B cell (primary cell): ENCODE results near the gene ATP9A. TPM values are rescaled to one million over a fixed set of nuclear protein-coding genes. Genes with fewer than 3 reads are reported as not detected.

ENCODE experiments used
- ATAC-seq: fragments of 200-7000 bp; cut with Tn5 transposase; one replicate; pipeline ENCODE4 v1.10.0; 2021; ENCODE audit warnings: low read depth, mild to moderate bottlenecking, moderate number of reproducible peaks, moderate library complexity
- CTCF ChIA-PET: fragments of 350-600 bp; sonication (Branson Sonifier 250); formaldehyde crosslinking; loops from one replicate; lab custom pipeline; 2021; ENCODE audit warnings: antibody characterized with exemption, inconsistent platforms; lab: Charles Lee
- POLR2A ChIA-PET: fragments of 350-600 bp; sonication (Branson Sonifier 250); formaldehyde crosslinking; loops from one replicate; lab custom pipeline; 2021; ENCODE audit warnings: antibody characterized with exemption; lab: Charles Lee
- DNase-seq: peaks from one replicate; pipeline ENCODE4 v3.0.0; 2013
- H2AFZ ChIP-seq: 2 replicates; pipeline ENCODE4 v1.6.1; 2012; ENCODE audit warnings: mild to moderate bottlenecking, low read depth, low read length; ENCODE audit not compliant: insufficient read depth, poor library complexity, severe bottlenecking
- H3K27ac ChIP-seq, 2 donors: 1 replicate in 1 of 2; 2 replicates in 1 of 2; pipeline ENCODE4 v1.5.1; 2012 to 2013; ENCODE audit warnings: low read length in 2 of 2, mild to moderate bottlenecking in 2 of 2, moderate library complexity in 1 of 2
- H3K27me3 ChIP-seq, 4 experiments: fragments of 200-600 bp in 1 of 4; sonication (generic) in 1 of 4; replicated peaks in 1 of 4; 1 replicate in 2 of 4; 2 replicates in 2 of 4; pipeline versions ENCODE4 v1.6.1 to v1.7.0; 2013 to 2016; ENCODE audit warnings: low read length in 3 of 4, mild to moderate bottlenecking in 2 of 4, mixed read lengths in 1 of 4, moderate library complexity in 1 of 4; ENCODE audit not compliant: insufficient read depth in 4 of 4, control insufficient read depth in 3 of 4; ENCODE audit errors: control extremely low read depth in 1 of 4
- H3K36me3 ChIP-seq, 2 experiments: replicated peaks in 1 of 2; 1 replicate in 1 of 2; 2 replicates in 1 of 2; pipeline versions ENCODE4 v1.6.1 to v1.7.1; 2013; ENCODE audit warnings: low read length in 1 of 2; ENCODE audit not compliant: insufficient read depth in 2 of 2, control insufficient read depth in 1 of 2; ENCODE audit errors: control extremely low read depth in 1 of 2, extremely low read depth in 1 of 2
- H3K4me1 ChIP-seq, 2 donors: fragments of 200-600 bp in 1 of 2; sonication (generic) in 1 of 2; 1 replicate in 1 of 2; 2 replicates in 1 of 2; pipeline versions ENCODE4 v1.5.1 to v1.6.1; 2013 to 2017; ENCODE audit warnings: low read length in 2 of 2; ENCODE audit not compliant: control insufficient read depth in 2 of 2, insufficient read depth in 2 of 2
- H3K4me2 ChIP-seq: replicated peaks from 2 replicates; pipeline ENCODE3; 2012; ENCODE audit warnings: mild to moderate bottlenecking, low read depth, low read length; ENCODE audit not compliant: poor library complexity, severe bottlenecking
- H3K4me3 ChIP-seq, 5 experiments: fragments of 200-600 bp in 1 of 5; sonication (generic) in 1 of 5; 1 replicate in 3 of 5; 2 replicates in 2 of 5; pipeline versions ENCODE4 v1.5.1 to v1.7.0; 2011 to 2016; ENCODE audit warnings: low read length in 4 of 5, mild to moderate bottlenecking in 4 of 5, low read depth in 2 of 5, control low read depth in 1 of 5, moderate library complexity in 1 of 5; ENCODE audit not compliant: insufficient read depth in 1 of 5; ENCODE audit errors: control extremely low read depth in 1 of 5, extremely low read depth in 1 of 5
- H3K79me2 ChIP-seq: fragments of 200-600 bp; sonication (generic); one replicate; pipeline ENCODE4 v1.6.0; 2016; ENCODE audit warnings: low read length; ENCODE audit not compliant: control insufficient read depth, insufficient read depth
- H3K9ac ChIP-seq: fragments of 200-600 bp; sonication (generic); 2 replicates; pipeline ENCODE4 v1.6.1; 2017; ENCODE audit warnings: mild to moderate bottlenecking, low read length, moderate library complexity
- H3K9me3 ChIP-seq, 3 donors: one replicate each; pipeline versions ENCODE4 v1.6.1 to v1.7.1; 2013; ENCODE audit warnings: low read length in 2 of 3; ENCODE audit not compliant: control insufficient read depth in 2 of 3, insufficient read depth in 1 of 3; ENCODE audit errors: control extremely low read depth in 1 of 3
- H4K20me1 ChIP-seq: 2 replicates; pipeline ENCODE4 v1.6.0; 2012; ENCODE audit warnings: mild to moderate bottlenecking, low read length; ENCODE audit not compliant: insufficient read depth, control insufficient read depth, poor library complexity, severe bottlenecking
- H3K27ac Mint-ChIP-seq: one replicate; pipeline ENCODE4 v1.8.0; 2021; ENCODE audit warnings: mixed read lengths
- H3K27me3 Mint-ChIP-seq: one replicate; pipeline ENCODE4 v1.8.0; 2021; ENCODE audit warnings: mixed read lengths
- H3K4me1 Mint-ChIP-seq: one replicate; pipeline ENCODE4 v1.8.0; 2021; ENCODE audit warnings: mixed read lengths
- H3K4me3 Mint-ChIP-seq: one replicate; pipeline ENCODE4 v1.8.0; 2021; ENCODE audit warnings: mixed read lengths
- H3K9me3 Mint-ChIP-seq: one replicate; pipeline ENCODE4 v1.8.0; 2022; ENCODE audit warnings: mixed read lengths; ENCODE audit not compliant: insufficient read depth
- CTCF ChIP-seq: fragments of 200-600 bp; IDR thresholded peaks from one replicate; pipeline ENCODE4 v1.8.0; 2022; ENCODE audit warnings: antibody characterized with exemption, mild to moderate bottlenecking
- EZH2 ChIP-seq: IDR thresholded peaks from 2 replicates; pipeline ENCODE4 v1.6.1; 2012; ENCODE audit warnings: borderline replicate concordance, low read depth, mild to moderate bottlenecking, moderate library complexity, low read length; ENCODE audit not compliant: insufficient read depth, poor library complexity, severe bottlenecking
- WGBS: methylation state at CpG from one replicate; pipeline ENCODE4 v1.1.5; 2013; ENCODE audit warnings: missing lambda C conversion rate; ENCODE audit not compliant: insufficient coverage; 5-methylcytosine and 5-hydroxymethylcytosine counted together
- intact Hi-C: fragments of 100-400 bp; cut with micrococcal nuclease; formaldehyde crosslinking; loops from one replicate; pipeline ENCODE4 v1.10.0; 2022
- polyA plus RNA-seq: library from polyadenylated mRNA; depleted of rRNA; stranded (reverse); fragments of >200 nt; gene quantifications from 2 replicates; pipeline ENCODE4 v1.2.3, GENCODE V29; 2012
- total RNA-seq, 2 donors: library from RNA; stranded (reverse); fragments of 120-200 nt in 1 of 2; gene quantifications; 1 replicate in 1 of 2; 2 replicates in 1 of 2; pipeline versions ENCODE4 v1.2.3 to v1.2.4, GENCODE V29; 2013 to 2022

ATP9A gene
- total and polyA plus RNA-seq, 2 donors (not counting 1 experiment from before 2014, with no cell fraction given) = 0.13 to 0.22 TPM

GRCh38 chr20:51654495-51654894 lies 113.7 kb downstream of the ATP9A start:
- TF ChIP-seq EZH2 = no peak
- TF ChIP-seq CTCF = no peak
- H3K27me3 ChIP-seq = no peaks in the 10 kb centered on the region
- Mint-ChIP-seq H3K9me3 (no peaks in the 10 kb centered on the region), H3K4me3 (no peak overlapping the region), H3K27me3 (no peaks in the 10 kb centered on the region), H3K4me1 (peaks cover 13% of the 10 kb centered on the region), H3K27ac (no peak overlapping the region)
- H3K4me2 ChIP-seq = no peak overlapping the region
- H3K4me3 ChIP-seq = no peak overlapping the region
- no peaks in the 10 kb centered on the region for H3K9me3 ChIP-seq
- H3K27ac ChIP-seq = no peak overlapping the region
- WGBS = 97% methylated on average over 4 of the region's 5 CpGs
- H3K4me1 ChIP-seq = peaks cover 4 to 10% of the 10 kb centered on the region in 2 donors
- no peak for ATAC-seq
- no peak overlapping the region for H2AFZ ChIP-seq
- ChIA-PET CTCF (interaction anchor here (1.3 kb wide), 1 partner anchor 14 kb away, joined by 3 read pairs; no protein-coding TSS in a partner anchor), POLR2A (no interaction called here)
- DNase-seq = no peak
- H4K20me1 ChIP-seq = no peaks in the 10 kb centered on the region
- no peaks in the 10 kb centered on the region for H3K79me2 ChIP-seq
- intact Hi-C loops = no loop called here
- H3K36me3 ChIP-seq = no peaks in the 10 kb centered on the region
- no peak overlapping the region for H3K9ac ChIP-seq

GRCh38 chr20:51654060-51654459 lies 114.1 kb downstream of the ATP9A start:
- no peak overlapping the region for H2AFZ ChIP-seq
- H3K4me1 ChIP-seq = peaks cover 4 to 10% of the 10 kb centered on the region in 2 donors
- POLR2A ChIA-PET = no interaction called here
- no peaks in the 10 kb centered on the region for H3K27me3 ChIP-seq
- TF ChIP-seq EZH2 = no peak
- TF ChIP-seq CTCF = no peak
- no peak overlapping the region for H3K9ac ChIP-seq
- no peaks in the 10 kb centered on the region for H4K20me1 ChIP-seq
- intact Hi-C loops = no loop called here
- no peak overlapping the region for H3K27ac Mint-ChIP-seq
- WGBS = 100% methylated on average over 3 of the region's 4 CpGs
- H3K27ac ChIP-seq = no peak overlapping the region
- no peaks in the 10 kb centered on the region for H3K9me3 ChIP-seq
- H3K79me2 ChIP-seq = no peaks in the 10 kb centered on the region
- H3K9me3 Mint-ChIP-seq = no peaks in the 10 kb centered on the region
- ATAC-seq (no peak), DNase-seq (no peak)
- no peak overlapping the region for H3K4me3 ChIP-seq
- peaks cover 17% of the 10 kb centered on the region for H3K4me1 Mint-ChIP-seq
- H3K4me2 ChIP-seq = no peak overlapping the region
- no peak overlapping the region for H3K4me3 Mint-ChIP-seq
- CTCF ChIA-PET = interaction anchor here (1.3 kb wide), 1 partner anchor 14 kb away, joined by 3 read pairs; no protein-coding TSS in a partner anchor
- H3K27me3 Mint-ChIP-seq = no peaks in the 10 kb centered on the region
- no peaks in the 10 kb centered on the region for H3K36me3 ChIP-seq
